GM12874 (cell line): ENCODE measurements around the gene CS.

Experiments
- TF ChIP-seq, protein P1 (sequence below): IDR thresholded peaks from 2 replicates; pipeline ENCODE4 v1.5.1; 2011; ENCODE audit warnings: low read depth, mild to moderate bottlenecking, control low read depth, low read length, moderate library complexity; ENCODE audit not compliant: insufficient read depth

The CS gene

DNA sequence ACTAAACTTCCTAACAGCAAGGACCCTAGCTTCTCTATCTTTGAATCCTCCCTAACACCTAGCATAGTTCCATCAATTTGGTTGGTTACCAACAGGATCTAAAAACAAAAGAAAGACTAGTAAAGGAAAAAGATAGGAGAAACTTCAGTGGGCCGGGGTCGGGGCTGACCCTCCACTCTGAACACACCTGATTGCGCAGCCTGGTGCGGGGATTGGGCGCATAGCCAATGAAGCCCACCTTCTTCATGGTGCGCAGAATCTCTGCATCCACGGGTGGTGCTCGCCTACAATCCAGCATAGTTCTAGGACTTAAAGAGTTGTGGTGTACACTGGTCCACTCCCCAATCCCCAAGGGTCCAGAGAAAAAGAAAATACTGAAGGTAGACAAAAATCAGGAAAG lies 26.0 kb upstream of the CS start:
- TF ChIP-seq, protein P1, sequence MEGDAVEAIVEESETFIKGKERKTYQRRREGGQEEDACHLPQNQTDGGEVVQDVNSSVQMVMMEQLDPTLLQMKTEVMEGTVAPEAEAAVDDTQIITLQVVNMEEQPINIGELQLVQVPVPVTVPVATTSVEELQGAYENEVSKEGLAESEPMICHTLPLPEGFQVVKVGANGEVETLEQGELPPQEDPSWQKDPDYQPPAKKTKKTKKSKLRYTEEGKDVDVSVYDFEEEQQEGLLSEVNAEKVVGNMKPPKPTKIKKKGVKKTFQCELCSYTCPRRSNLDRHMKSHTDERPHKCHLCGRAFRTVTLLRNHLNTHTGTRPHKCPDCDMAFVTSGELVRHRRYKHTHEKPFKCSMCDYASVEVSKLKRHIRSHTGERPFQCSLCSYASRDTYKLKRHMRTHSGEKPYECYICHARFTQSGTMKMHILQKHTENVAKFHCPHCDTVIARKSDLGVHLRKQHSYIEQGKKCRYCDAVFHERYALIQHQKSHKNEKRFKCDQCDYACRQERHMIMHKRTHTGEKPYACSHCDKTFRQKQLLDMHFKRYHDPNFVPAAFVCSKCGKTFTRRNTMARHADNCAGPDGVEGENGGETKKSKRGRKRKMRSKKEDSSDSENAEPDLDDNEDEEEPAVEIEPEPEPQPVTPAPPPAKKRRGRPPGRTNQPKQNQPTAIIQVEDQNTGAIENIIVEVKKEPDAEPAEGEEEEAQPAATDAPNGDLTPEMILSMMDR, result no peak

DNA sequence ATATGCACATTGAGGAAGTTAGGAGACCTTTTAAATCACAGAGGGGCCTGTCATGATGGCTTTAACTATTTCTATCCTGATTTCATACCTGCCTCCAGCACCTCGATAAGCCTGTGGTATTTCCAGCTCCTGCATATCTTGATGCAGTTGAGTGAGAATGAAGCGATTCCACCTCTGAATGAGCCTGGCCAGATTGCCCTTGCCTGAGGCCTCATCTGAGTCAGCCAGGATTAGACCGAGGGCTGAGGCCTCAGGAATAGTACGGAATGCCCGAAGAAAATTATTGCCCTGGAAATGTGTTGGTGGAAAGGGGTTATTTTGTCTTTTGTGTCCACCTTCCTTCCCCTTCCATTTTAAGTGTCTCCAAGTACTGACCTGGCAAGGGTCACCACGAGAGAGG lies 24.1 kb upstream of the CS start:
- TF ChIP-seq, protein P1, result no peak

DNA sequence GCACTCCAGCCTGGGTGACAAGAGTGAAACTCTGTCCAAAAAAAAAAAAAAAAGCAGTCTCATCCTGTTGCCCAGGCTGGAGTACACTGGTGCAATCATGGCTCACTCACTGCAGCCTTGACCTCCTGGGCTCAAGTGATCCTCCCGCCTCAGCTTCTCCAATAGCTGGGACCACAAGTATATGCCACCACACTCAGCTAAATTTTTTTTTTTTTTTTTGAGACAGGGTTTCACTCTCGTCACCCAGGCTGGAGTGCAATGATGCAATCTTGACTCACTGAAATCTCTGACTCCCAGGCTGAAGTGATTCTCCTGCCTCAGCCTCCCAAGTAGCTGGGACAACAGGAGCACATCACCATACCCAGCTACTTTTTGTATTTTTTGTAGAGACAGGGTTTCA lies 20.9 kb upstream of the CS start:
- TF ChIP-seq, protein P1, result no peak

DNA sequence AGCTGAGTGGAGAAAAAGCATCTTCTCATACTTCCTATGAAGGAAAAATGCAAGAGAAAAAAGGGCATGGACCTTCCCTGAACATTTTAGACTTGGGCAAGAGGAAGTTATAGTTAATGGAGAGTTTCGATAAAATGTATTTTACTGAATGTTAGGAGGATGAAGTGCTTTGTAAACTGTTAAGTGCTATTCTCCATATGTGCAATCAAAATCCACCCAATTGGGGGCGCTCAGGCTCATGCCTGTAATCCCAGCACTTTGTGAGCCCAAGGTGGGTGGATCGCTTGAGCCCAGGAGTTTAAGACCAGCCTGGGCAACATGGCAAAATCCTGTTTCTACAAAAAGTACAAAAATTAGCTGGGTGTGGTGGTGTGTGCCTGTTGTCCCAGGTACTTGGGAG lies 17.5 kb upstream of the CS start:
- TF ChIP-seq, protein P1, result no peak

DNA sequence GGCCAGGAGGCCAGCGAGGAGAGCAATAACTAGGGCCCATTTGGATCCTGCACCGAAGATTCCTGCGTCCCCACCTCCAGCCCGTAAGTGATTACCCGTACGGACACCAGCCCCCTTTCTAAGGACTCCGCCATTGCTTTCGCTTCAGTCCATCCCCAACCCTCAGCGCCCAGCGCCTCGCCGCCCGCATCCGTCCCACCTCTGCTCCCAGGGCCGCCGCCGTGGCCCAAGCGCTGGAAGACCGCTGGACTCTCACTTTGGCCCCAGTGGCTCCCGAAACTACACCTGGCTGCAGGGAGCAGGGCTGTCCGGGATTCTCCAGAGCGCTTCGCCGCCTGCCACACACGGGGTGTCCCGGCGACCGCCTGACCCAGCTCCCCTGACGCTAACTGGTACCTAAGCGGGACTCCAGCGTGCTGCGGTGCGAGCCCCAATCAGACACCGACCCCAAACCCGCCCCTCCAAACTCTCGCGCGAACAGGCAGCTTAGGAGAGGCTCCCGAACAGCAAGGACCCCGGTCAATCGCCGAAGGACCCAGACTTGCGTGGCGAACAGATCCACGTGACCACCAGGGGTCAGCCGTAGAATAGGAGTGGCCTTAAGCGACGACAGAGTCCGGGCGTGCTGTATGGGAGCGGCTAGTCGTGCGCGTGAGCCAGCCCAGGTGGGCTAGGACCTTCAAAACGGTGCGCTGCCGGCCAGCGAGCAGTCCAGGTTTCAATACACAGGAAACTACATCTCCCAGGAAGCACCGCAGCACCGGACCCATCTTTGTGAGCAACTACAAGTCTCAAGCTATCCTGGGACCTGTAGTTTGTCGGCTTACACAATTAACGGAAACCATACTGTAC lies 15.7 kb upstream of the CS start, which contains the start of gene CNPY2:
Gene CNPY2 (minus strand): TSS at position 367 of the 852 bp plus-strand sequence. CDS start 771 bp downstream, outside the sequence.
- TF ChIP-seq, protein P1, result no peak

DNA sequence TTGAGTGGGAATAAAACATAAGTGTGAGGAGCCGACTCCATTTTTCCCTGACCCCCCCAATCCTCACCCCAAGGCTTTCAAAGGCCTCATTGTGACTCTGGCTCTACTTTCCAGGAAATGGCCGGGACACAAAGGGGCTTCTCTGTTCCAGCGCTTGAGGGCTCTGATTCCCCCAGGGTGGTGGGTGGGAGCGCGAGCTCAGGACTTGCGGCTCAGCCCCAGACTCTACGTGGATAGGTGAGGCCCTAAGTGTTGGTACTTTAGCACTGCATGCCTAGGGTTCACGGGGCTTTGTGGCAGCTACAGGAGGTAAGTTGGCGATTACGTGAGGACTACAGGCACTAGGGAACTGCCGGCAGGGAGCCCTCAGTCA lies 15.1 kb upstream of the CS start:
- TF ChIP-seq, protein P1, result no peak

DNA sequence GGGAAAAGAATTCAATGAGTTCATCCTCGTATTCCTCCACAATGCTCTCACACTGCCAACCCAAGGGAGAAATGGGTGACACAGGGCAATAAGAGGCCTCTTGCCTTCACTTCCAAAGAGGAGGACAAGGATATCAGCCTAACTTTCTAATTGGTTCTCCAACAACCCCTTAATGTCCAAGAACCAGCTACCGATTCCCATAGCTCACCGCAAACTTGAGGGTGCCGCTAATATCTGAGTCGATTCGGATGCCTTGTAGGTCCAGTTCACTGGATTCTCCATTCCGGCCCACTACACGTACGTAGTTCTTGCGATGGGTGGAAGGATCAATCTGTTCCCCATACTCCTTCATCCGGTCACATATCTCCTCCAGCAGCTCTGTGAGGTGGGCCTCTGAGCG lies 10.9 kb upstream of the CS start:
- TF ChIP-seq, protein P1, result no peak
